B cell (primary cell): ENCODE data around the gene GMEB2. TPM values are rescaled to one million over a fixed set of nuclear protein-coding genes. Genes with fewer than 3 reads are reported as not detected.
A peak's percentile ranks its signal among the peaks of the same experiment; 100 is the strongest.

Source experiments
- ATAC-seq: fragments of 200-7000 bp; cut with Tn5 transposase; one replicate; pipeline ENCODE4 v1.10.0; 2021; ENCODE audit warnings: low read depth, mild to moderate bottlenecking, moderate number of reproducible peaks, moderate library complexity
- CTCF ChIA-PET: fragments of 350-600 bp; sonication (Branson Sonifier 250); formaldehyde crosslinking; loops from one replicate; lab custom pipeline; 2021; ENCODE audit warnings: antibody characterized with exemption, inconsistent platforms; lab: Charles Lee
- POLR2A ChIA-PET: fragments of 350-600 bp; sonication (Branson Sonifier 250); formaldehyde crosslinking; loops from one replicate; lab custom pipeline; 2021; ENCODE audit warnings: antibody characterized with exemption; lab: Charles Lee
- DNase-seq: peaks from one replicate; pipeline ENCODE4 v3.0.0; 2013
- H2AFZ ChIP-seq: 2 replicates; pipeline ENCODE4 v1.6.1; 2012; ENCODE audit warnings: mild to moderate bottlenecking, low read depth, low read length; ENCODE audit not compliant: insufficient read depth, poor library complexity, severe bottlenecking
- H3K27ac ChIP-seq, 2 donors: 1 replicate in 1 of 2; 2 replicates in 1 of 2; pipeline ENCODE4 v1.5.1; 2012 to 2013; ENCODE audit warnings: low read length in 2 of 2, mild to moderate bottlenecking in 2 of 2, moderate library complexity in 1 of 2
- H3K27me3 ChIP-seq, 4 experiments: fragments of 200-600 bp in 1 of 4; sonication (generic) in 1 of 4; replicated peaks in 1 of 4; 1 replicate in 2 of 4; 2 replicates in 2 of 4; pipeline versions ENCODE4 v1.6.1 to v1.7.0; 2013 to 2016; ENCODE audit warnings: low read length in 3 of 4, mild to moderate bottlenecking in 2 of 4, mixed read lengths in 1 of 4, moderate library complexity in 1 of 4; ENCODE audit not compliant: insufficient read depth in 4 of 4, control insufficient read depth in 3 of 4; ENCODE audit errors: control extremely low read depth in 1 of 4
- H3K36me3 ChIP-seq, 2 experiments: replicated peaks in 1 of 2; 1 replicate in 1 of 2; 2 replicates in 1 of 2; pipeline versions ENCODE4 v1.6.1 to v1.7.1; 2013; ENCODE audit warnings: low read length in 1 of 2; ENCODE audit not compliant: insufficient read depth in 2 of 2, control insufficient read depth in 1 of 2; ENCODE audit errors: control extremely low read depth in 1 of 2, extremely low read depth in 1 of 2
- H3K4me1 ChIP-seq, 2 donors: fragments of 200-600 bp in 1 of 2; sonication (generic) in 1 of 2; 1 replicate in 1 of 2; 2 replicates in 1 of 2; pipeline versions ENCODE4 v1.5.1 to v1.6.1; 2013 to 2017; ENCODE audit warnings: low read length in 2 of 2; ENCODE audit not compliant: control insufficient read depth in 2 of 2, insufficient read depth in 2 of 2
- H3K4me2 ChIP-seq: replicated peaks from 2 replicates; pipeline ENCODE3; 2012; ENCODE audit warnings: mild to moderate bottlenecking, low read depth, low read length; ENCODE audit not compliant: poor library complexity, severe bottlenecking
- H3K4me3 ChIP-seq, 5 experiments: fragments of 200-600 bp in 1 of 5; sonication (generic) in 1 of 5; 1 replicate in 3 of 5; 2 replicates in 2 of 5; pipeline versions ENCODE4 v1.5.1 to v1.7.0; 2011 to 2016; ENCODE audit warnings: low read length in 4 of 5, mild to moderate bottlenecking in 4 of 5, low read depth in 2 of 5, control low read depth in 1 of 5, moderate library complexity in 1 of 5; ENCODE audit not compliant: insufficient read depth in 1 of 5; ENCODE audit errors: control extremely low read depth in 1 of 5, extremely low read depth in 1 of 5
- H3K79me2 ChIP-seq: fragments of 200-600 bp; sonication (generic); one replicate; pipeline ENCODE4 v1.6.0; 2016; ENCODE audit warnings: low read length; ENCODE audit not compliant: control insufficient read depth, insufficient read depth
- H3K9ac ChIP-seq: fragments of 200-600 bp; sonication (generic); 2 replicates; pipeline ENCODE4 v1.6.1; 2017; ENCODE audit warnings: mild to moderate bottlenecking, low read length, moderate library complexity
- H3K9me3 ChIP-seq, 3 donors: one replicate each; pipeline versions ENCODE4 v1.6.1 to v1.7.1; 2013; ENCODE audit warnings: low read length in 2 of 3; ENCODE audit not compliant: control insufficient read depth in 2 of 3, insufficient read depth in 1 of 3; ENCODE audit errors: control extremely low read depth in 1 of 3
- H4K20me1 ChIP-seq: 2 replicates; pipeline ENCODE4 v1.6.0; 2012; ENCODE audit warnings: mild to moderate bottlenecking, low read length; ENCODE audit not compliant: insufficient read depth, control insufficient read depth, poor library complexity, severe bottlenecking
- H3K27ac Mint-ChIP-seq: one replicate; pipeline ENCODE4 v1.8.0; 2021; ENCODE audit warnings: mixed read lengths
- H3K27me3 Mint-ChIP-seq: one replicate; pipeline ENCODE4 v1.8.0; 2021; ENCODE audit warnings: mixed read lengths
- H3K4me1 Mint-ChIP-seq: one replicate; pipeline ENCODE4 v1.8.0; 2021; ENCODE audit warnings: mixed read lengths
- H3K4me3 Mint-ChIP-seq: one replicate; pipeline ENCODE4 v1.8.0; 2021; ENCODE audit warnings: mixed read lengths
- H3K9me3 Mint-ChIP-seq: one replicate; pipeline ENCODE4 v1.8.0; 2022; ENCODE audit warnings: mixed read lengths; ENCODE audit not compliant: insufficient read depth
- CTCF ChIP-seq: fragments of 200-600 bp; IDR thresholded peaks from one replicate; pipeline ENCODE4 v1.8.0; 2022; ENCODE audit warnings: antibody characterized with exemption, mild to moderate bottlenecking
- EZH2 ChIP-seq: IDR thresholded peaks from 2 replicates; pipeline ENCODE4 v1.6.1; 2012; ENCODE audit warnings: borderline replicate concordance, low read depth, mild to moderate bottlenecking, moderate library complexity, low read length; ENCODE audit not compliant: insufficient read depth, poor library complexity, severe bottlenecking
- WGBS: methylation state at CpG from one replicate; pipeline ENCODE4 v1.1.5; 2013; ENCODE audit warnings: missing lambda C conversion rate; ENCODE audit not compliant: insufficient coverage; 5-methylcytosine and 5-hydroxymethylcytosine counted together
- intact Hi-C: fragments of 100-400 bp; cut with micrococcal nuclease; formaldehyde crosslinking; loops from one replicate; pipeline ENCODE4 v1.10.0; 2022
- polyA plus RNA-seq: library from polyadenylated mRNA; depleted of rRNA; stranded (reverse); fragments of >200 nt; gene quantifications from 2 replicates; pipeline ENCODE4 v1.2.3, GENCODE V29; 2012
- total RNA-seq, 2 donors: library from RNA; stranded (reverse); fragments of 120-200 nt in 1 of 2; gene quantifications; 1 replicate in 1 of 2; 2 replicates in 1 of 2; pipeline versions ENCODE4 v1.2.3 to v1.2.4, GENCODE V29; 2013 to 2022

GMEB2 gene
- total and polyA plus RNA-seq, 2 donors (not counting 1 experiment from before 2014, with no cell fraction given), result 17.7 to 24.5 TPM

DNA sequence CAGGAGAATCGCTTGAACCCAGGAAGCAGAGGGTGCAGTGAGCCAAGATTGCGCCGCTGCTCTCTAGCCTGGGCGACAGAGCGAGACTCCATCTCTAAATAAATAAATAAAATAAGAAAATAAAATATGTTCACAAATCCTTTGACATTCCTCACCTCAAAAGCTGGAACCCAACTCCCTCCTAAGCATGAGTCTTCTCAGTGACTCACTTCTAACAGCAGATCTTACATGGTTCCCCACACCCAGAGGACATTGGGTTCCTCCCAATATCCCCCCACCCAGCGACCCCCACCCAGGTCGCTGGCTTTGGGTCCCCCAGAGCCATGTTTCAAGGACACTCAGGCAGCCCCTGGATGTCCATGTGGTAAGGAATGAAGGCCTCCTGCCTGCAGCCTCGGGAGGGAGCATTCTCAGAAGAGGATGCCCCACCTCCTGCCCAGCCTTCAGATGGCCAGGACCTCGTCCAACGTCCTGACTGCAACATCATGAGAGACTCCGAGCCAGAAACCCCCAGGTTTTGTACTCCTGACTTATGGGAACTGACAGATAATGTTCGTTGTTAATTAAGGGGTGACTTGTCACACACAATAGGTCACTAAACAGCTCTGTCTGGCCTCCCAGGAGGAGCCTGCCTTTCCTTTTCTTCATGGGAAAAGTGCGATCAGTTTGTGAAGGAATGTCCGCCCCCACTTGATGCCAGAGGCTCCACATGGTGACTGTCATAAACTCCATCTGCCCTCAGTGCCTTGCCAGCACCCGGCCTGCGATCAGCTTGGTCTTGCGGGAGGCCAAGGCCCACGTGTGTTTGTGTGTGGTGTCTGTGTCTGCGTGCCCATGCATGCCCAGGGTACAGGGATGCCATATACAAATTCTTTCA lies 10.1 kb upstream of the GMEB2 start:
- TF ChIP-seq CTCF (no peak), EZH2 (no peak)
- Histone ChIP-seq H3K36me3 (no peaks in the 10 kb centered on the region), H3K4me2 (peak overlapping the region; percentile 56), H3K9ac (no peak overlapping the region), H2AFZ (no peak overlapping the region), H3K4me3 (no peak overlapping the region), H3K4me1 (peaks cover 64 to 83% of the 10 kb centered on the region in 2 donors), H3K79me2 (peaks cover 26% of the 10 kb centered on the region), H3K9me3 (peaks cover 0 to 3% (median 0%) of the 10 kb centered on the region in 3 donors), H4K20me1 (no peaks in the 10 kb centered on the region), H3K27me3 (no peaks in the 10 kb centered on the region), H3K27ac (peak overlapping the region; percentile 75 to 92)
- ChIA-PET POLR2A (interaction anchor here (0.9 to 2.4 kb wide), 2 partner anchors 8 to 10 kb away, joined by 3 to 33 read pairs; partner anchors contain the start of gene GMEB2), CTCF (interaction anchor here (1.4 kb wide), 1 partner anchor 10 kb away, joined by 5 read pairs; the partner anchor contains the start of gene GMEB2)
- no peaks in the 10 kb centered on the region for H3K27me3 Mint-ChIP-seq
- H3K9me3 Mint-ChIP-seq, result peaks cover 2% of the 10 kb centered on the region
- ATAC-seq (no peak), DNase-seq (no peak)
- H3K4me3 Mint-ChIP-seq, result peak overlapping the region; percentile 37
- 100% methylated on average over 4 of the region's 19 CpGs for WGBS
- intact Hi-C loops, result no loop called here
- peaks cover 61% of the 10 kb centered on the region for H3K4me1 Mint-ChIP-seq
- H3K27ac Mint-ChIP-seq, result peak overlapping the region; percentile 92
